ENCODE measurements around the gene ITGB6.
A peak's percentile ranks its signal among the peaks of the same experiment; 100 is the strongest.

The ITGB6 gene

DNA sequence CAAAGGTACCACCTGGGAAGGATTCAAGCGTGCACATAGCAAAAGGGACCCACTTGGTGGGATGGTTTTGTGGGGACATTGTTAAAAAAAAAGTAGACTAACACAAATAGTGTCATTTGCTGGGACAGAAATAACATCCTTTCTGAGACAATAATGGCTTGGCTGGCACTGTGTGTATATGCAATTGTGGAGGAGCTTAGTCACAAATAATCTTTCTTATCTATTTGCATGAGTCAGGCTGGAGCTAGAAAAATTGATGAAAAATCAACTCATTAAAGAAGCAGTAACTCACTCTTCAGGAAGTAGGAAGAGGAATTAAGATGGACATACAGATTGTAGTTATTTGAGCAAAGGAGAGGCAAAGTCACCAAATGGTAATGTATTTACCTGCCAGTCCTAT is 29.5 kb upstream of the ITGB6 start:
- FAIRE-seq: no peak
- TF ChIP-seq POLR2A (IDR thresholded peaks at IDR 0.05; ENCODE audit: low read depth, low read length) (no peak), POLR2AphosphoS5 (IDR thresholded peaks at IDR 0.05; ENCODE audit: low read depth, low read length) (no peak), TAF1 (IDR thresholded peaks at IDR 0.05; ENCODE audit: borderline replicate concordance, low read depth, low read length) (no peak)

DNA sequence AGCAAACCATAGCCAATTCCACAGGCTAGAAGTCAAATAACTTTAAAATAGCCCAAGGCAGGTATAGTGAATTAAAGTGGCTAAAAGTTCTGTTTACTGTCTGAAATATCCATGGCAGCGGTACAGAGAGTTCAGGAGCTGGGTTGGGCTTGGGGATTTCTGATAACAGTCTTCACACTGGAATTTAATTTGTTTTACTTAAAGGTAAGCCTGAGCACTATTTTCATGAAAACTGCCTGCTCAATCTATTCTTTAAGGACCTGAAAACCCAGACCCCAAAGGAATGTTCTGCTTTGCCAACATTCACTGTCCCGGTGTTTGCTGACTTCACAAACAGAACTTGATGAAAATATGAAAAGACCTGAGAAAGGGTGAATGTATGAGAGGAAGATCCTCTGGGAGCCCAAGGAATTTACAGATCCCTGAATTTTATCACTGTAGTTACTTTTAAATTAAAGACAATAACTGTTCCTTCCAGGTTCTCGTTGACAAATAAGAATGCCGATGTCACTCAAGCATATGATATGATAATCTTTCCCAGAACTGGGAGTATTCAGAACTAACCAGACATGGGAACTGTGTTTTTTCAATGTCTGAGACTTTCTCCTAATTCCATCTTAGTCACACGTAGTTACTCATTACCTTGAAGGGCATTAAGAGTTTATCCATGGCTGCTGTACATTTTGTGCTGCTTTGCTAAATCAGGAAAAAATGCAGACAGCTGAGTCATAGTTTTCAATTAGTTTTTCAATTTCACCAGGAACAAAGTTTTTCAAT is 28.3 kb upstream of the ITGB6 start:
- DNase-seq (ENCODE audit: insufficient read length) (no peak), FAIRE-seq (no peak)
- TF ChIP-seq TAF1 (IDR thresholded peaks at IDR 0.05; ENCODE audit: borderline replicate concordance, low read depth, low read length) (no peak), POLR2AphosphoS5 (IDR thresholded peaks at IDR 0.05; ENCODE audit: low read depth, low read length) (no peak), POLR2A (IDR thresholded peaks at IDR 0.05; ENCODE audit: low read depth, low read length) (no peak)

More for the DNA sequence above, 29.5 kb upstream of the ITGB6 start:
- DNase-seq (ENCODE audit: insufficient read length): no peak

DNA sequence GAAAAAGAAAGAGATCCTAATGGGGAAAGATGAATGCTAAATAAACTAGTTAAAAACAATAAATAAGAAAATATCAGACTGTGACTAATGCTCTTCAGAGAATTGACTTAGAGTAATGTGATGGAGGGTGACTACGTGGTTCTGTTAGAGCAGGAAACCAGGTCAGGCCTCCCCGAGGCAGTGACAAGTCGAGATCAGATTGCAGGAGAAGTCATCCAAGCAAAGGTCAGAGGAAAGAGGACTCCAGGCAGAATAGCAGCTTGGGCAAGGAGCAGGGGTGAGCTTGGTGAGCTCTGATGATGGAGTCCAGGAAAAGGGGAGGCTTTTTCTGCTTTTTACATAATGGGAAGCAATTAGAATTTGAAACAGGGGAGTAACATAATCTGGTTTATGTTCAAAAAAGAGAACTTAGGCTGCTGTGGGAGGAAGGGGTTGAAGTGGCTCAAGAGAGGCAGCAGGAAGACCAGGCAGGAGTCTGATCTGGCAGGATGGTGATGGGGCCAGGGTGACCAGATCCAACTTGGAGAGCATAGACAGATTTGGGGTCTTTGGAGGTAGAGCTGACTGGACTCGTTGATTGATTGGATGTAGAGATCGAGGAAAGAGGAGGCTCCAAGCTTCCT is 27.3 kb upstream of the ITGB6 start:
- DNase-seq (ENCODE audit: insufficient read length) (no peak), FAIRE-seq (no peak)
- no peak for TF ChIP-seq POLR2AphosphoS5 (IDR thresholded peaks at IDR 0.05; ENCODE audit: low read depth, low read length)
- no peak for TF ChIP-seq POLR2A (IDR thresholded peaks at IDR 0.05; ENCODE audit: low read depth, low read length)
- no peak for TF ChIP-seq TAF1 (IDR thresholded peaks at IDR 0.05; ENCODE audit: borderline replicate concordance, low read depth, low read length)

DNA sequence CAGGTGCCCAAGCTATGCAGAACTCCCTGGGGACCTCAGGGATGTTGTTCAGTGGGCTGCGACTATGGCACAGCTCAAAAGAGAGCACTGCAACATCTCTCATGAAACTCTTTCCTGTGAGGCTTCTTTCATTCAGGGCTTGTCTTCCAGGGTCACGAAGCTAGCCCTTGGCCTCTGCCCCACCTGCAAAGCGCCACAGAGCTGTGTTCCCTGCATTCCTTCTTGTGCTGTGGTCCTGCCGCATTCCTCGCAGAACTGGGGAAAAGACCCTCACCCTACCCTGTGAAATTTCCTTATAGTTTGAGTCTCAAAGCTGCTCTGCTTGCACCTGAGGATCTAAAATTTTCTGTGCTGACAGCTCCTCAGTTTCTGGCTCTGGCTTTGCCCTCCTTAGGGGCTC is 26.3 kb upstream of the ITGB6 start:
- TF ChIP-seq POLR2A (IDR thresholded peaks at IDR 0.05; ENCODE audit: low read depth, low read length) (no peak), TAF1 (IDR thresholded peaks at IDR 0.05; ENCODE audit: borderline replicate concordance, low read depth, low read length) (no peak), POLR2AphosphoS5 (IDR thresholded peaks at IDR 0.05; ENCODE audit: low read depth, low read length) (no peak)
- FAIRE-seq (no peak), DNase-seq (ENCODE audit: insufficient read length) (no peak)

DNA sequence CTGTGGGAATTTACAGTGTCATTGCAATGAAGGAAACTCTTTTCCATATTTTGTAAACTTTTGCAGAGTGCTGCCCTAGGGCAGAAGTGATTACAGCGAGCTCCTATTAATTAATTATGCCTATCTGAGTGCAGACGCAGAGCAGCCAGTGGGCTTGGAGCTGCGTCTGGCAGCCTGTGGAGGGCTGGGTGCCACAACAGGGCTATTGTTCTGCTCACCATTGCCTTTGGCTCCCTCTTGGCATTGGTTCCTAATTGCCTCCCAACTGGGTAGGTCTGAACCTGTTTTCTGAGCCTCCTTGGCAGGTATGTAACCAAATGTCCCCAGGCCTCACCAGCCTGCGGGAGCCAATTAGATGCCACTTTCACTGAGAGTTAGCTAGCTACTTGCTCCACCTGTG is 25.6 kb upstream of the ITGB6 start:
- DNase-seq (ENCODE audit: insufficient read length): no peak
- FAIRE-seq: no peak
- no peak for TF ChIP-seq POLR2AphosphoS5 (IDR thresholded peaks at IDR 0.05; ENCODE audit: low read depth, low read length)
- TF ChIP-seq POLR2A (IDR thresholded peaks at IDR 0.05; ENCODE audit: low read depth, low read length): no peak
- TF ChIP-seq TAF1 (IDR thresholded peaks at IDR 0.05; ENCODE audit: borderline replicate concordance, low read depth, low read length): no peak

DNA sequence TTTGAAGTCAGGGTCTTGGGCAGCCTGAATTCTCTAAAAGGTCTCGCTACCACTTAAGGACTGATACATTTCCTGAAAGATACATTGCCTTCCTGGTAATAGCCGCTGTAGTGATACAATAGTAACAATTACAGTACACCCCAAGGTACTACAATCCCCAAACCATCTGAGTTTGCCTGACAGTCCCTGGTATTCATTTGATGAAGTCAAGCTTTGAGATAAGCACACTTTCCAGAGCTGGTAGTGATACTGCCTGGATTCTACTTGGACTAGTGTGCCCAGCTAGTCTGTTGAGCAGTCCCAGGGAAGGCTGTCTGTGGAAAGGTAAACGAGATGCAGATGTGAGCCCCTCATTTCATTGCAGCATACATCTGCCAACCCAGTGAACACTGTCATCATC is 24.4 kb upstream of the ITGB6 start:
- no peak for DNase-seq (ENCODE audit: insufficient read length)
- no peak for FAIRE-seq
- TF ChIP-seq POLR2AphosphoS5 (IDR thresholded peaks at IDR 0.05; ENCODE audit: low read depth, low read length) (no peak), POLR2A (IDR thresholded peaks at IDR 0.05; ENCODE audit: low read depth, low read length) (no peak), TAF1 (IDR thresholded peaks at IDR 0.05; ENCODE audit: borderline replicate concordance, low read depth, low read length) (no peak)

DNA sequence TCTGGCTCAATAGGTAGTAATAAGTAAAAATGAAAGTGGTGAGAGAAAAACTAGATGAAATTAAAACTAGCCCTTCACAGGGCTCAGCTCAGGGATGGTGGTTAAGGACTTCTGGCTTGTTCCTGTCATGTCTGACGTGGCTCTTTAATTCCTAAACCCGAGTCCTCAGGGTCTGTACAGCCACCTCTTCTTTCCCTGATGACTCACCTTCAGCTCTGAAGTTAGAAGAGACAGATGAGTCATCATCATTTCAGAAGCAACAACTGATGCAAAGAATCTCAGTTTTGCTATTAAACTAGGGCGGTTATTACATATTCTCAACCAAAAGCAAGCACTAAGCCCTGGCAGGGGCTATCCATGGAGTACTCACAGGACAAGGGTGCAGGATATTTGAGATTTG is 24.0 kb upstream of the ITGB6 start:
- DNase-seq (ENCODE audit: insufficient read length) (peak; percentile 41), FAIRE-seq (peak; percentile 33)
- no peak for TF ChIP-seq POLR2A (IDR thresholded peaks at IDR 0.05; ENCODE audit: low read depth, low read length)

DNA sequence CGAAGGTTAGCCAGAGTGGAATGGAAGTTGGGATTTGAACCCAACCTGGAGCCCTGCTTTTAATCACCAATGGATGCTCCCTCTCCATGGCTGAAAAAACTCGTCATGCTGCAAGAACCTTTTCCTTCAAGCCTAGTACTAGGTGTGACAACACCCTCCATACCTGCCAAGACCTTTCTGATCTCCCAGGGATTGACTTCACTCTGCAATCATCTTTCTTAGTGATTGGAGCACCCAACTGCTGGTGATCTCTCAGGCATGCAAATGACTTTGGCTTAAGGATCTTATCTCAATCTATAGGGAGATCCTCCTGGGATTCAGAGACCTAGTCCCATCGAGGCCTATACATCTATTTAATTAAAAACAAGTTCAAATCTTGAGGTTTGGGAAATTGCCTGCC is 23.5 kb upstream of the ITGB6 start:
- no peak for TF ChIP-seq TAF1 (IDR thresholded peaks at IDR 0.05; ENCODE audit: borderline replicate concordance, low read depth, low read length)
- TF ChIP-seq POLR2A (IDR thresholded peaks at IDR 0.05; ENCODE audit: low read depth, low read length): no peak
- TF ChIP-seq POLR2AphosphoS5 (IDR thresholded peaks at IDR 0.05; ENCODE audit: low read depth, low read length): no peak
- FAIRE-seq (no peak), DNase-seq (ENCODE audit: insufficient read length) (no peak)

DNA sequence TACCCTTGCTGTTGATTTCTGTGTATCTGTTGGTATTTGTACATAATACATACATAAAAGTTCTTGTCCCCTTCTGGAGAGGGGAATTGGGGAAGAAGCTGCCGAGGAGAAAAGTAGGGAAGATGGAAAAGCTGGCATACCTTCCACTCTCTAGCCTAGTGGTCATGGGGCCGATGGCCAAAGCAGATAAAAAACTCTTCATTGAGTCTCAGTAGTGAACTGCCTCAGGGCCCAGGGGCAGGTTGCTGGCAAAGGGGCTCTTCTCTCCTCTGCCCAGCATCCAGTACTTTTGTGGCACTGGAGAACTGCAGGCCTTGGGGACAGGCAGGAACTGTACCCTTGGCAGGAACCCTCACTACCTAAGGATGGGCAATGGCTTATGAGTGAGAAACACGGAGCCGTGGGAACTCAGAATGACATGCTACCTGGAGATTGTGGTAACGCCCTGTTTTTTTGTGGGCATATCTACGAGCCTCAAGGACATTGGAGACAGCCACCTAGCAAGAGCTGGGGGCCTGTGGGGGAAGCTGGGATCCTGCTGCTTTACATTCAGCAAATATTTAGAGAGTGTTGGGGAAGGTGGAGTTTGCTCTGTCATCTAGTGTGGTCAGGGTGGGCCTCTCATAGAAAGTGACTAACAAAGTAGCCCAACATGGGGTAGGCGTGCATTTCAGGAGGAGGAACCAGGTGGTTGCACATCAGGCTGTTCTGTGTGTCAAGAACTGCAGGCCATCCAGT is 22.6 kb upstream of the ITGB6 start:
- TF ChIP-seq POLR2A (IDR thresholded peaks at IDR 0.05; ENCODE audit: low read depth, low read length) (no peak), POLR2AphosphoS5 (IDR thresholded peaks at IDR 0.05; ENCODE audit: low read depth, low read length) (no peak), TAF1 (IDR thresholded peaks at IDR 0.05; ENCODE audit: borderline replicate concordance, low read depth, low read length) (no peak)
- no peak for DNase-seq (ENCODE audit: insufficient read length)
- no peak for FAIRE-seq

DNA sequence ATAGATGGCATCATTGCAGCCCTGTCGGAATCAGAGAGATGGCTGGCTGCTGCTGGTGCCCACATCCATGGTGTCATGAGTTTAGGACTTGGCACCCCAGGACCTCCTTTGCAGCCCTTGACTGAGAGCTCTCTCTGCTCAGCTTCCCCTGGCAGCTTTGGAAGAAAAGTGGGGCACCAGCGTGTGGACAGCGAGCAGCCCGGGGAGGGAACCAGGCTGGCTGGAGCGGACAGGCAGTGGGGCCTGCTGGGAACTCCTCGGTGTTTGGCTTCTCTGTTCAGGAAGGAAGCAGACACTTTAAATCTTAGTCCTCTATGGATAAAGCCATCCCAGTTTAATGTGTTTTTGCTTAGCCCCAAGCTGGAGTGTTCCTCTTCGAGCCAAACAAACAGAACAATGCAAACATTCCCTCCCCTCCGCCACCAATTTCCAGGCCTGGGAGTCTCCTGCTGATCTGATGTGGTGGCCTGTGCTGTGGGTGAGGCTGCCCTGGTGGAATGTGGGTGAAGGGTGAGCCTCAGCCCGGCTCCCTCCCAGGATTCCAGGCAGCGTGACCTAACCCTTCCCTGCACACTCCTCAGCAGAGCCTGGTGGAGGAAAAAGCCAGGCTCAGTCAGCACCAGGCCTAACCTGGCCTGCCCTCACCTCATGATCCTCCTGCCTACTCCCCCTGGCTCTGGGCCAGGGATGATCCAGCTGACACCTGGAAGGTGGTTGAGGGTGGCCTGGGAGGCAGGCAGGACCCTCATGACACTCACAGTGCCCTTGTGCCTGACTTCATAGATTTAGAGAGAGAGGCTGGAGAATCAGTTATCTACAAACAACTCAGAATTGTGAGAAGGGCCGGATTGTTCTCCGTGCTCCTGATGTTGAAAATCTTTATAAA is 21.6 kb upstream of the ITGB6 start:
- FAIRE-seq: no peak
- TF ChIP-seq TAF1 (IDR thresholded peaks at IDR 0.05; ENCODE audit: borderline replicate concordance, low read depth, low read length) (no peak), POLR2A (IDR thresholded peaks at IDR 0.05; ENCODE audit: low read depth, low read length) (no peak), POLR2AphosphoS5 (IDR thresholded peaks at IDR 0.05; ENCODE audit: low read depth, low read length) (no peak)
- DNase-seq (ENCODE audit: insufficient read length): no peak

DNA sequence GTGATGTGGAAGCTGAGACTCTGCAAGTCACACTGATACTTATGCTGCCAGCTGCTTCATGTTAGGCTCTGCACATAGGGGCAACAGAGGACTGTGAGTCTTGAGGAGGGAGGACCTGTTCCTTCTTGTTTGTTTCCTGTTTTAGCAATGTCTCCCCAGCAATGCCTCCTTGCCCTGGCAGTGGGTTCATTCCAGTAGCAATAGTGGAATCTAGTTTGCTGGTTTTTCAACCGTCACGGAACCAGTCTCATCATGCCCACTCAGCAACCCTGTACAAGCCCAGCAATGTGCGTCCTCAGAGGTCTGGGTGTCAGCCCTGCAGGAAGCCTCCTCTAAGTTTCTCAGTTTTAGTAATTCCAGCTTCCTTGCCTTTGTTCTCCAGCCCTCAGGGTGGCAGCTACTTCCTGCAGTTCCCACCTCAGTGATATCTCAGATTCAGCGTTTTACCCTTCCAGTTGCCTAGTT is 20.5 kb upstream of the ITGB6 start:
- FAIRE-seq: no peak

More for the DNA sequence above, 20.5 kb upstream of the ITGB6 start:
- DNase-seq (ENCODE audit: insufficient read length): no peak
- TF ChIP-seq POLR2A (IDR thresholded peaks at IDR 0.05; ENCODE audit: low read depth, low read length) (no peak), POLR2AphosphoS5 (IDR thresholded peaks at IDR 0.05; ENCODE audit: low read depth, low read length) (no peak), TAF1 (IDR thresholded peaks at IDR 0.05; ENCODE audit: borderline replicate concordance, low read depth, low read length) (no peak)
